Measurements from ENCODE around the gene ABHD11.

DNA sequence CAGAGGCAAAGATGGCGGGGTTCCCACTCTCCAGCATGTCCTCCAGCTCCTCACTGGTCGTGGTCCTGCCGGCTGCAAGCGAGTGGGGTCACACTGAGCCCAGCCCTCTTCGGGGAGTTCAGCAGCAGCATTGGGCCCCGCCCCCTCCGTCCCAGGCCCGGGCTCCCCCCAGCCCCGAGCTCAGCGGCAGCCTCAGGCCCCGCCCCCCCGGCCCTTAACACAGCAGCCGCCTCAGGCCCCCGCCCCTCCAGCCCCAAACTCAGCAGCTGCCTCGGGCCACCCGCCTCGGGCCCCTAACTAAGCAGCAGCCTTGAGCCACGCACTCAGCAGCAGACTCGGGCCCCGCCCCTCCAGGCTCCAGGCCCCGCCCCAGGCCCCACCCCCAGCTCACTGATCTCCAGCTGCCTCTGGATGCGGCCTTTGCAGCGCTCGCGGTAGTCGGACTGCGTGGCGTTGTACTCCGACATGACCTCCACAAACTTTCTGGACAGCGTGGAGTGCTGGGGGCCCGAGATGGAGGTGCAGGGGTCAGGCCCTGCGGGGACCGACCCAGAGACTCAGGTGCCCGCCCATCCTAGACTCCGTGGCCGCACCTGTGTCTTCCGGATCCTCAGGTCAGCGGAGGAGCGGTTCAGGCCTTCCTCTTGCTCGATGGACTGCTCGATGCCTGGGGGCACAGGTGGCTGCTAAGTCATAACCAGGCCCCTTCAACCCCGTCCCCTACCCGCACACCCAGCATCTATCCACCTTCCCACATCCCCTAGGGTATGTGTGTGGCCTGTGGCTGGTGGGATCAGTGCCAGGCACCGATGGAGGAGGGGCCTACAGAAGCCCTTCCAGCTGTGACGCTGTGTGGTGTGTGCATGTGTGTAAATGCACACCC, 34.6 kb downstream of the ABHD11 start:
- TF ChIP-seq POLR2A (IDR thresholded peaks at IDR 0.05; ENCODE audit: low read depth, low read length): no peak
- TF ChIP-seq POLR2AphosphoS5 (IDR thresholded peaks at IDR 0.05; ENCODE audit: low read depth, low read length): no peak
